A549 (cell line): ENCODE results near the gene EIF4G3. TPM values are rescaled to one million over a fixed set of nuclear protein-coding genes. Genes with fewer than 3 reads are reported as not detected.

Experiments used
- ATAC-seq, 2 experiments: fragments of 200-7000 bp in 1 of 2; fragments of >200 bp in 1 of 2; cut with Nextera tagmentation in 1 of 2; cut with Tn5 transposase in 1 of 2; 3 replicates each; pipeline versions ENCODE4 v1.8.0 to v1.9.1; 2018 to 2020; ENCODE audit warnings: mild to moderate bottlenecking in 1 of 2, moderate library complexity in 1 of 2
- CTCF ChIA-PET: fragments of 300-600 bp; sonication (Branson Sonifier 250); formaldehyde crosslinking; extraction: SDS; loops from one replicate; lab custom pipeline; 2021; ENCODE audit warnings: antibody characterized with exemption, inconsistent platforms; lab: Yijun Ruan, JAX
- POLR2A ChIA-PET: fragments of 350-600 bp; formaldehyde crosslinking; extraction: SDS; loops from one replicate; lab custom pipeline; 2021; ENCODE audit warnings: antibody characterized with exemption, inconsistent platforms; lab: Yijun Ruan, JAX
- DNase-seq, 2 experiments: peaks; one replicate each; pipeline versions ENCODE4 v3.0.0 to v3.0.0-alpha.2; 2011 to 2016; ENCODE audit warnings: low read depth in 1 of 2, low spot score in 1 of 2
- FAIRE-seq: peaks from 2 replicates; lab custom pipeline; 2011; peaks lifted over from hg19 to GRCh38; lab: Jason Lieb, UNC
- H3K27ac ChIP-seq, 2 experiments: fragments of >200 bp; sonication (Bioruptor Twin); formaldehyde crosslinking; 3 replicates each; pipeline ENCODE4 v1.5.1; 2016 to 2017
- H3K4me1 ChIP-seq: fragments of >200 bp; sonication (Bioruptor Twin); formaldehyde crosslinking; 3 replicates; pipeline ENCODE4 v1.6.1; 2016
- H3K4me2 ChIP-seq: fragments of >200 bp; sonication (Bioruptor Twin); formaldehyde crosslinking; 3 replicates; pipeline ENCODE4 v1.6.1; 2016
- H3K4me3 ChIP-seq: fragments of >200 bp; sonication (Bioruptor Twin); formaldehyde crosslinking; 3 replicates; pipeline ENCODE4 v1.5.1; 2016
- H3K9me3 ChIP-seq: fragments of >200 bp; sonication (Bioruptor Twin); formaldehyde crosslinking; 3 replicates; pipeline ENCODE4 v1.6.1; 2016
- ATOH8 ChIP-seq: fragments of 250-450 bp; sonication (Bioruptor Pico); IDR thresholded peaks from 2 replicates; pipeline ENCODE4 v1.5.0; 2020; ENCODE audit warnings: low read depth, mild to moderate bottlenecking, moderate library complexity
- BHLHE40 ChIP-seq: IDR thresholded peaks from 2 replicates; pipeline ENCODE4 v1.6.1; 2012; ENCODE audit warnings: low read depth, low read length, inconsistent platforms
- CBX8 ChIP-seq: fragments of 200-600 bp; sonication (generic); IDR thresholded peaks from 2 replicates; pipeline ENCODE4 v1.6.1; 2016
- CEBPB ChIP-seq, 2 experiments: fragments of >200 bp in 1 of 2; sonication (Bioruptor Twin) in 1 of 2; formaldehyde crosslinking in 1 of 2; IDR thresholded peaks; 2 replicates each; pipeline ENCODE4 v1.6.1; 2012 to 2016
- CHD2 ChIP-seq: fragments of 150-350 bp; IDR thresholded peaks from 2 replicates; pipeline ENCODE4 v1.6.1; 2014; ENCODE audit warnings: low read length; ENCODE audit not compliant: partially characterized antibody
- CHD4 ChIP-seq: fragments of 200-600 bp; sonication (generic); IDR thresholded peaks from 2 replicates; pipeline ENCODE4 v1.6.1; 2016; ENCODE audit warnings: antibody characterized with exemption, mild to moderate bottlenecking, borderline replicate concordance
- EHF ChIP-seq: fragments of 250-450 bp; sonication (Bioruptor Pico); IDR thresholded peaks from 2 replicates; pipeline ENCODE4 v1.5.0; 2020; ENCODE audit warnings: mild to moderate bottlenecking
- EHMT2 ChIP-seq: fragments of 200-600 bp; sonication (generic); IDR thresholded peaks from 2 replicates; pipeline ENCODE4 v1.6.1; 2016; ENCODE audit warnings: antibody characterized with exemption, low read depth, mild to moderate bottlenecking, moderate library complexity
- ELK1 ChIP-seq: fragments of 150-350 bp; IDR thresholded peaks from 2 replicates; pipeline ENCODE4 v1.6.1; 2014; ENCODE audit warnings: low read depth, mild to moderate bottlenecking, low read length
- HMGXB4 ChIP-seq: fragments of 250-450 bp; sonication (Bioruptor Pico); IDR thresholded peaks from 2 replicates; pipeline ENCODE4 v1.5.0; 2021; ENCODE audit warnings: mild to moderate bottlenecking, moderate library complexity, borderline replicate concordance
- HOXA7 ChIP-seq: fragments of 250-450 bp; sonication (Bioruptor Pico); IDR thresholded peaks from 2 replicates; pipeline ENCODE4 v1.5.0; 2020; ENCODE audit warnings: mild to moderate bottlenecking, moderate library complexity
- HOXB5 ChIP-seq: fragments of 250-450 bp; sonication (Bioruptor Pico); IDR thresholded peaks from 2 replicates; pipeline ENCODE4 v1.5.0; 2020; ENCODE audit warnings: mild to moderate bottlenecking, moderate library complexity
- JUN ChIP-seq, 2 experiments: fragments of >200 bp; sonication (Bioruptor Twin); formaldehyde crosslinking; IDR thresholded peaks; 2 replicates in 1 of 2; 3 replicates in 1 of 2; pipeline ENCODE4 v1.6.1; 2016 to 2017
- JUNB ChIP-seq: fragments of >200 bp; sonication (Bioruptor Twin); formaldehyde crosslinking; IDR thresholded peaks from 2 replicates; pipeline ENCODE4 v1.6.1; 2016
- KDM1A ChIP-seq: fragments of 200-600 bp; sonication (generic); IDR thresholded peaks from 2 replicates; pipeline ENCODE4 v1.6.1; 2016; ENCODE audit warnings: low read depth, mild to moderate bottlenecking
- MAZ ChIP-seq: fragments of 150-350 bp; IDR thresholded peaks from 2 replicates; pipeline ENCODE4 v1.6.1; 2014; ENCODE audit warnings: antibody characterized with exemption, low read depth, low read length, borderline replicate concordance
- MYC ChIP-seq: IDR thresholded peaks from 2 replicates; pipeline ENCODE4 v1.6.1; 2012; ENCODE audit warnings: mild to moderate bottlenecking, inconsistent platforms, low read length, improper control_type of control experiment, borderline replicate concordance
- NR3C1 ChIP-seq: fragments of >200 bp; sonication (Bioruptor Twin); formaldehyde crosslinking; IDR thresholded peaks from 3 replicates; pipeline ENCODE4 v1.6.1; 2017
- PHF8 ChIP-seq: fragments of 200-600 bp; sonication (generic); IDR thresholded peaks from 2 replicates; pipeline ENCODE4 v1.6.1; 2016; ENCODE audit warnings: low read depth, mild to moderate bottlenecking, antibody characterized with exemption, moderate library complexity, borderline replicate concordance
- POLR2A ChIP-seq: IDR thresholded peaks from 2 replicates; pipeline ENCODE4 v1.6.1; 2012; ENCODE audit warnings: mild to moderate bottlenecking, low read length
- RAD21 ChIP-seq, 2 experiments: fragments of >200 bp in 1 of 2; sonication (Bioruptor Twin) in 1 of 2; formaldehyde crosslinking in 1 of 2; IDR thresholded peaks in 1 of 2; conservative IDR thresholded peaks in 1 of 2; 2 replicates in 1 of 2; 3 replicates in 1 of 2; pipeline ENCODE4 v1.6.1; 2012 to 2018; ENCODE audit warnings: inconsistent platforms in 1 of 2
- RFX5 ChIP-seq: fragments of 450-650 bp; IDR thresholded peaks from 2 replicates; pipeline ENCODE4 v1.7.1; 2014; ENCODE audit warnings: antibody characterized with exemption, mild to moderate bottlenecking, moderate library complexity
- SMC3 ChIP-seq: fragments of >200 bp; sonication (Bioruptor Twin); formaldehyde crosslinking; IDR thresholded peaks from 3 replicates; pipeline ENCODE4 v1.6.1; 2018; ENCODE audit warnings: inconsistent platforms
- SREBF2 ChIP-seq: fragments of 450-650 bp; IDR thresholded peaks from 2 replicates; pipeline ENCODE4 v1.6.1; 2014; ENCODE audit warnings: mild to moderate bottlenecking, moderate library complexity
- TP53 ChIP-seq: fragments of 250-450 bp; sonication (Bioruptor Pico); IDR thresholded peaks from 2 replicates; pipeline ENCODE4 v1.5.0; 2021; ENCODE audit warnings: mild to moderate bottlenecking, moderate library complexity
- ZSCAN20 ChIP-seq: fragments of 250-450 bp; sonication (Bioruptor Pico); IDR thresholded peaks from 2 replicates; pipeline ENCODE4 v1.8.0; 2022; ENCODE audit warnings: mild to moderate bottlenecking, moderate library complexity
- WGBS: methylation state at CpG from one replicate; pipeline ENCODE4 v1.1.6; 2017; ENCODE audit errors: missing lambda C conversion rate; 5-methylcytosine and 5-hydroxymethylcytosine counted together
- polyA plus RNA-seq, 4 experiments: library from polyadenylated mRNA; depleted of rRNA in 3 of 4; stranded (reverse); fragments of >200 nt; fragmentation: RNase III in 1 of 4; extraction: RNeasy Plus Mini Kit Qiagen cat#74134 plus additional on column Dnase treatment in 1 of 4; gene quantifications; 2 replicates in 3 of 4; 3 replicates in 1 of 4; pipeline ENCODE4 v1.2.3, GENCODE V29; 2011 to 2017
- TF ChIP-seq, protein P1 (sequence below): fragments of >200 bp; sonication (Bioruptor Twin); formaldehyde crosslinking; IDR thresholded peaks from 2 replicates; pipeline ENCODE4 v1.6.1; 2016
- TF ChIP-seq, protein P2 (sequence below): fragments of 450-650 bp; IDR thresholded peaks from 2 replicates; pipeline ENCODE4 v1.6.1; 2014; ENCODE audit warnings: antibody characterized with exemption
- TF ChIP-seq, protein P3 (sequence below): IDR thresholded peaks from 2 replicates; pipeline ENCODE4 v1.6.1; 2012

Gene EIF4G3
- polyA plus RNA-seq, 2 of the 4 experiments (the other 2 are of a cell fraction): 25.0 to 51.3 TPM

- TF ChIP-seq POLR2A: no peak
- TF ChIP-seq HOXB5 (CRISPR knock-in tag): no peak
- TF ChIP-seq CHD2: no peak
- TF ChIP-seq ZSCAN20: no peak
- no peak for TF ChIP-seq HOXA7 (CRISPR knock-in tag)
- no peak for TF ChIP-seq JUNB
- no peak for TF ChIP-seq PHF8
- no peak for TF ChIP-seq SMC3
- TF ChIP-seq, protein P1, sequence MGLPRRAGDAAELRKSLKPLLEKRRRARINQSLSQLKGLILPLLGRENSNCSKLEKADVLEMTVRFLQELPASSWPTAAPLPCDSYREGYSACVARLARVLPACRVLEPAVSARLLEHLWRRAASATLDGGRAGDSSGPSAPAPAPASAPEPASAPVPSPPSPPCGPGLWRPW: no peak
- TF ChIP-seq, protein P2, sequence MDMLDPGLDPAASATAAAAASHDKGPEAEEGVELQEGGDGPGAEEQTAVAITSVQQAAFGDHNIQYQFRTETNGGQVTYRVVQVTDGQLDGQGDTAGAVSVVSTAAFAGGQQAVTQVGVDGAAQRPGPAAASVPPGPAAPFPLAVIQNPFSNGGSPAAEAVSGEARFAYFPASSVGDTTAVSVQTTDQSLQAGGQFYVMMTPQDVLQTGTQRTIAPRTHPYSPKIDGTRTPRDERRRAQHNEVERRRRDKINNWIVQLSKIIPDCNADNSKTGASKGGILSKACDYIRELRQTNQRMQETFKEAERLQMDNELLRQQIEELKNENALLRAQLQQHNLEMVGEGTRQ: no peak
- no peak overlapping the region for H3K4me2 ChIP-seq
- WGBS: 90% methylated on average over 1 of the region's 1 CpG
- H3K27ac ChIP-seq: no peak overlapping the region
- no peaks in the 10 kb centered on the region for H3K9me3 ChIP-seq
- H3K4me3 ChIP-seq: no peak overlapping the region
- ChIA-PET CTCF (no interaction called here), POLR2A (no interaction called here)
- DNase-seq: no peak
- H3K4me1 ChIP-seq: no peaks in the 10 kb centered on the region
- no peak for ATAC-seq
- FAIRE-seq: no peak
Observed at GRCh38 chr1:20958430-20958829, 218.3 kb downstream of the EIF4G3 start.

GRCh38 chr1:20956272-20956671, 220.4 kb downstream of the EIF4G3 start:
- ATAC-seq: no peak
- Histone ChIP-seq H3K4me1 (no peaks in the 10 kb centered on the region), H3K27ac (no peak overlapping the region), H3K4me2 (no peak overlapping the region), H3K9me3 (no peaks in the 10 kb centered on the region), H3K4me3 (no peak overlapping the region)
- ChIA-PET CTCF (no interaction called here), POLR2A (no interaction called here)
- DNase-seq: no peak
- WGBS: 87% methylated on average over 1 of the region's 1 CpG
- no peak for TF ChIP-seq BHLHE40
- TF ChIP-seq EHMT2: no peak
- no peak for TF ChIP-seq KDM1A
- TF ChIP-seq ZSCAN20: no peak
- TF ChIP-seq, protein P3, sequence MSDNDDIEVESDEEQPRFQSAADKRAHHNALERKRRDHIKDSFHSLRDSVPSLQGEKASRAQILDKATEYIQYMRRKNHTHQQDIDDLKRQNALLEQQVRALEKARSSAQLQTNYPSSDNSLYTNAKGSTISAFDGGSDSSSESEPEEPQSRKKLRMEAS: no peak
- TF ChIP-seq, protein P2: no peak
- no peak for TF ChIP-seq HMGXB4 (CRISPR knock-in tag)
- no peak for TF ChIP-seq JUNB
- TF ChIP-seq RAD21 (conservative IDR thresholded peaks at IDR 0.05 in 1 of 2, IDR thresholded peaks at IDR 0.05 in 1 of 2): no peak
- TF ChIP-seq CBX8: no peak
- no peak for TF ChIP-seq CEBPB (IDR thresholded peaks at IDR 0.05)
- TF ChIP-seq MAZ: no peak
- no peak for FAIRE-seq

- Histone ChIP-seq H3K27ac (no peak overlapping the region), H3K4me3 (no peak overlapping the region), H3K9me3 (no peaks in the 10 kb centered on the region), H3K4me1 (peaks cover 20% of the 10 kb centered on the region), H3K4me2 (no peak overlapping the region)
- DNase-seq (no peak), ATAC-seq (no peak), FAIRE-seq (no peak)
- POLR2A ChIA-PET: no interaction called here
- CTCF ChIA-PET: interaction anchor here (1.3 kb wide), 1 partner anchor 29 kb away, joined by 3 read pairs; no protein-coding TSS in a partner anchor
- WGBS: 90% methylated on average over 3 of the region's 3 CpGs
- TF ChIP-seq CHD2 (no peak), ATOH8 (CRISPR knock-in tag) (no peak), EHF (CRISPR knock-in tag) (no peak), ELK1 (no peak), NR3C1 (no peak), RFX5 (no peak), CHD4 (no peak), TP53 (CRISPR knock-in tag) (no peak), RAD21 (conservative IDR thresholded peaks at IDR 0.05 in 1 of 2, IDR thresholded peaks at IDR 0.05 in 1 of 2) (no peak), JUN (IDR thresholded peaks at IDR 0.05) (no peak), MYC (no peak), SREBF2 (no peak)
- TF ChIP-seq, protein P2: no peak
- TF ChIP-seq, protein P1: no peak
Observed at GRCh38 chr1:20950679-20951078, 226.0 kb downstream of the EIF4G3 start.
